Neural cell (in vitro differentiated cells): ENCODE data around the gene ALDOC. TPM values are rescaled to one million over a fixed set of nuclear protein-coding genes. Genes with fewer than 3 reads are reported as not detected.

Experiments used
- H2AFZ ChIP-seq: fragments of 200-600, 300-800 bp; sonication (generic), shearing (Covaris generic); 2 replicates; pipeline ENCODE4 v1.6.0; 2014; ENCODE audit warnings: low read depth, mild to moderate bottlenecking, antibody characterized with exemption, low read length, moderate library complexity
- H3F3A ChIP-seq: fragments of 200-600 bp; shearing (Covaris generic); 2 replicates; pipeline ENCODE4 v1.6.1; 2016; ENCODE audit warnings: mild to moderate bottlenecking, moderate library complexity, mixed read lengths, antibody characterized with exemption, low read length; ENCODE audit not compliant: insufficient read depth, poor library complexity, severe bottlenecking
- H3K27ac ChIP-seq: fragments of 200-600, 300-800 bp; sonication (generic), shearing (Covaris generic); 2 replicates; pipeline ENCODE4 v1.5.1; 2014; ENCODE audit warnings: mild to moderate bottlenecking, low read length, moderate library complexity
- H3K27me3 ChIP-seq: fragments of 300-800, 200-600 bp; sonication (generic), shearing (Covaris generic); 2 replicates; pipeline ENCODE4 v1.6.0; 2014; ENCODE audit warnings: mild to moderate bottlenecking, low read depth, low read length, moderate library complexity; ENCODE audit not compliant: insufficient read depth
- H3K36me3 ChIP-seq: fragments of 300-800, 200-600 bp; sonication (generic), shearing (Covaris generic); 2 replicates; pipeline ENCODE4 v1.5.1; 2014; ENCODE audit warnings: mild to moderate bottlenecking, antibody characterized with exemption, low read length, moderate library complexity; ENCODE audit not compliant: insufficient read depth
- H3K4me2 ChIP-seq: fragments of 300-800, 200-600 bp; sonication (generic), shearing (Covaris generic); 2 replicates; pipeline ENCODE4 v1.6.0; 2014; ENCODE audit warnings: mild to moderate bottlenecking, low read length
- H3K4me3 ChIP-seq: fragments of 300-800, 200-600 bp; sonication (generic), shearing (Covaris generic); 2 replicates; pipeline ENCODE4 v1.5.1; 2014; ENCODE audit warnings: mild to moderate bottlenecking, low read length, moderate library complexity
- H3K79me2 ChIP-seq: fragments of 200-600 bp; shearing (Covaris generic); replicated peaks from 2 replicates; pipeline ENCODE4 v1.6.0; 2014; ENCODE audit warnings: mild to moderate bottlenecking, low read length, moderate library complexity; ENCODE audit not compliant: insufficient read depth
- H3K9ac ChIP-seq: fragments of 300-800, 200-600 bp; sonication (generic), shearing (Covaris generic); 2 replicates; pipeline ENCODE4 v1.6.1; 2016; ENCODE audit warnings: mild to moderate bottlenecking, low read length, mixed read lengths
- H3K9me2 ChIP-seq: fragments of 200-600 bp; shearing (Covaris generic); 2 replicates; pipeline ENCODE4 v1.6.1; 2016; ENCODE audit warnings: mild to moderate bottlenecking, low read length, mixed read lengths; ENCODE audit not compliant: insufficient read depth
- H3K9me3 ChIP-seq: fragments of 200-600, 300-800 bp; sonication (generic), shearing (Covaris generic); 2 replicates; pipeline ENCODE4 v1.6.1; 2016; ENCODE audit warnings: mild to moderate bottlenecking, mixed run types, low read length, moderate library complexity, mixed read lengths
- H4K20me1 ChIP-seq: fragments of 200-600 bp; shearing (Covaris generic); 2 replicates; pipeline ENCODE4 v1.6.1; 2016; ENCODE audit warnings: mild to moderate bottlenecking, mixed run types; ENCODE audit not compliant: insufficient read depth
- EP300 ChIP-seq: fragments of 450-650 bp; conservative IDR thresholded peaks from 2 replicates; pipeline ENCODE4 v1.6.1; 2014; ENCODE audit warnings: antibody characterized with exemption, mild to moderate bottlenecking, moderate library complexity; ENCODE audit not compliant: poor library complexity, severe bottlenecking
- EZH2 ChIP-seq: fragments of 200-600, 300-800 bp; shearing (Covaris generic), sonication (generic); IDR thresholded peaks from 2 replicates; pipeline ENCODE4 v1.6.1; 2014; ENCODE audit warnings: antibody characterized with exemption, low read length, borderline replicate concordance, mild to moderate bottlenecking; ENCODE audit not compliant: insufficient read depth, poor library complexity, severe bottlenecking
- MXI1 ChIP-seq: fragments of 450-650 bp; conservative IDR thresholded peaks from 2 replicates; pipeline ENCODE4 v1.6.1; 2014; ENCODE audit warnings: antibody characterized with exemption, mild to moderate bottlenecking; ENCODE audit not compliant: poor library complexity, severe bottlenecking
- POLR2AphosphoS5 ChIP-seq: IDR thresholded peaks from 2 replicates; pipeline ENCODE4 v1.6.1; 2012
- RAD21 ChIP-seq: fragments of 450-650 bp; conservative IDR thresholded peaks from 2 replicates; pipeline ENCODE4 v1.6.1; 2014; ENCODE audit warnings: antibody characterized with exemption, mild to moderate bottlenecking, moderate library complexity
- REST ChIP-seq: IDR thresholded peaks from 2 replicates; pipeline ENCODE4 v1.6.1; 2012; ENCODE audit warnings: borderline replicate concordance
- SMC3 ChIP-seq: fragments of 450-650 bp; conservative IDR thresholded peaks from 2 replicates; pipeline ENCODE4 v1.6.1; 2014; ENCODE audit warnings: antibody characterized with exemption, mild to moderate bottlenecking, moderate library complexity; ENCODE audit not compliant: poor library complexity
- TAF1 ChIP-seq: IDR thresholded peaks from 2 replicates; pipeline ENCODE4 v1.6.1; 2012; ENCODE audit warnings: low read depth
- polyA plus RNA-seq: library from polyadenylated mRNA; depleted of rRNA; stranded (reverse); fragments of >200 nt; gene quantifications from 2 replicates; pipeline ENCODE4 v1.2.3, GENCODE V29; 2014
- TF ChIP-seq, protein P1 (sequence below): fragments of 450-650 bp; IDR thresholded peaks from 2 replicates; pipeline ENCODE4 v1.5.1; 2014; ENCODE audit warnings: antibody characterized with exemption, mild to moderate bottlenecking, moderate library complexity; ENCODE audit not compliant: poor library complexity, severe bottlenecking

Gene ALDOC
- polyA plus RNA-seq, 1 donor from 2014 or later, result 4.0 TPM

- no peak overlapping the region for H3K9ac ChIP-seq
- TF ChIP-seq REST, result no peak
- TF ChIP-seq, protein P1, sequence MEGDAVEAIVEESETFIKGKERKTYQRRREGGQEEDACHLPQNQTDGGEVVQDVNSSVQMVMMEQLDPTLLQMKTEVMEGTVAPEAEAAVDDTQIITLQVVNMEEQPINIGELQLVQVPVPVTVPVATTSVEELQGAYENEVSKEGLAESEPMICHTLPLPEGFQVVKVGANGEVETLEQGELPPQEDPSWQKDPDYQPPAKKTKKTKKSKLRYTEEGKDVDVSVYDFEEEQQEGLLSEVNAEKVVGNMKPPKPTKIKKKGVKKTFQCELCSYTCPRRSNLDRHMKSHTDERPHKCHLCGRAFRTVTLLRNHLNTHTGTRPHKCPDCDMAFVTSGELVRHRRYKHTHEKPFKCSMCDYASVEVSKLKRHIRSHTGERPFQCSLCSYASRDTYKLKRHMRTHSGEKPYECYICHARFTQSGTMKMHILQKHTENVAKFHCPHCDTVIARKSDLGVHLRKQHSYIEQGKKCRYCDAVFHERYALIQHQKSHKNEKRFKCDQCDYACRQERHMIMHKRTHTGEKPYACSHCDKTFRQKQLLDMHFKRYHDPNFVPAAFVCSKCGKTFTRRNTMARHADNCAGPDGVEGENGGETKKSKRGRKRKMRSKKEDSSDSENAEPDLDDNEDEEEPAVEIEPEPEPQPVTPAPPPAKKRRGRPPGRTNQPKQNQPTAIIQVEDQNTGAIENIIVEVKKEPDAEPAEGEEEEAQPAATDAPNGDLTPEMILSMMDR, result no peak
- no peak for TF ChIP-seq EZH2
- TF ChIP-seq SMC3, result no peak
- no peak for TF ChIP-seq POLR2AphosphoS5
- no peak for TF ChIP-seq MXI1
- TF ChIP-seq RAD21, result no peak
- no peak for TF ChIP-seq TAF1
- no peak for TF ChIP-seq EP300
- H3K9me2 ChIP-seq, result no peaks in the 10 kb centered on the region
- H4K20me1 ChIP-seq, result no peaks in the 10 kb centered on the region
- H3K36me3 ChIP-seq, result peaks cover 5% of the 10 kb centered on the region
- H3K4me3 ChIP-seq, result no peak overlapping the region
- no peaks in the 10 kb centered on the region for H3K79me2 ChIP-seq
- H3K27me3 ChIP-seq, result no peaks in the 10 kb centered on the region
- no peak overlapping the region for H2AFZ ChIP-seq
- no peak overlapping the region for H3K27ac ChIP-seq
- H3K9me3 ChIP-seq, result no peaks in the 10 kb centered on the region
- no peaks in the 10 kb centered on the region for H3F3A ChIP-seq
- H3K4me2 ChIP-seq, result no peak overlapping the region
These were observed 47.0 kb upstream of the ALDOC start for GRCh38 chr17:28623696-28624095.

GRCh38 chr17:28622186-28622585 lies 45.5 kb upstream of the ALDOC start:
- H3F3A ChIP-seq, result no peaks in the 10 kb centered on the region
- H3K27ac ChIP-seq, result no peak overlapping the region
- H3K4me2 ChIP-seq, result no peak overlapping the region
- H3K9me3 ChIP-seq, result no peaks in the 10 kb centered on the region
- no peak for TF ChIP-seq RAD21
- TF ChIP-seq REST, result no peak
- no peak for TF ChIP-seq EP300
- no peak for TF ChIP-seq POLR2AphosphoS5
- no peak for TF ChIP-seq TAF1
- TF ChIP-seq, protein P1, result no peak
- TF ChIP-seq EZH2, result no peak
- no peak for TF ChIP-seq SMC3
- no peak for TF ChIP-seq MXI1
- no peaks in the 10 kb centered on the region for H3K79me2 ChIP-seq
- no peak overlapping the region for H3K4me3 ChIP-seq
- H3K9me2 ChIP-seq, result no peaks in the 10 kb centered on the region
- no peak overlapping the region for H2AFZ ChIP-seq
- no peaks in the 10 kb centered on the region for H4K20me1 ChIP-seq
- no peaks in the 10 kb centered on the region for H3K27me3 ChIP-seq
- H3K9ac ChIP-seq, result no peak overlapping the region
- no peaks in the 10 kb centered on the region for H3K36me3 ChIP-seq
